Osteoblast (primary cell): ENCODE results near the gene NXPH4. TPM values are rescaled to one million over a fixed set of nuclear protein-coding genes. Genes with fewer than 3 reads are reported as not detected.

Source experiments
- DNase-seq: peaks from one replicate; pipeline ENCODE4 v3.0.0; 2011; ENCODE audit warnings: low spot score, mixed read lengths; ENCODE audit not compliant: insufficient read length; ENCODE audit errors: missing footprints
- H2AFZ ChIP-seq: 2 replicates; pipeline ENCODE4 v1.6.0; 2011; ENCODE audit warnings: mild to moderate bottlenecking, low read length
- H3K27ac ChIP-seq: 2 replicates; pipeline ENCODE4 v1.5.1; 2011; ENCODE audit warnings: mild to moderate bottlenecking, low read depth, low read length, moderate library complexity
- H3K27me3 ChIP-seq: 2 replicates; pipeline ENCODE4 v1.6.0; 2012; ENCODE audit warnings: mild to moderate bottlenecking, control low read depth, inconsistent platforms, low read length, moderate library complexity; ENCODE audit not compliant: insufficient read depth
- H3K36me3 ChIP-seq: 2 replicates; pipeline ENCODE4 v1.5.1; 2011; ENCODE audit warnings: mild to moderate bottlenecking, low read length, control low read depth, moderate library complexity; ENCODE audit not compliant: insufficient read depth
- H3K4me1 ChIP-seq: 2 replicates; pipeline ENCODE4 v1.5.1; 2011; ENCODE audit warnings: mild to moderate bottlenecking, low read length, control low read depth, moderate library complexity; ENCODE audit not compliant: insufficient read depth
- H3K4me2 ChIP-seq: 2 replicates; pipeline ENCODE4 v1.6.0; 2011; ENCODE audit warnings: mild to moderate bottlenecking, low read length; ENCODE audit not compliant: insufficient read depth
- H3K4me3 ChIP-seq: fragments of 200-600 bp; sonication (generic); 3 replicates; pipeline ENCODE4 v1.5.1; 2012; ENCODE audit warnings: mild to moderate bottlenecking, low read length, inconsistent platforms; ENCODE audit not compliant: insufficient read depth
- H3K79me2 ChIP-seq: 2 replicates; pipeline ENCODE4 v1.6.0; 2012; ENCODE audit warnings: mild to moderate bottlenecking, low read length, control low read depth, inconsistent platforms; ENCODE audit not compliant: insufficient read depth
- H3K9me3 ChIP-seq: 2 replicates; pipeline ENCODE4 v1.5.1; 2011; ENCODE audit warnings: low read depth, low read length, control low read depth
- H4K20me1 ChIP-seq: 2 replicates; pipeline ENCODE4 v1.6.0; 2012; ENCODE audit warnings: mild to moderate bottlenecking, low read length, control low read depth; ENCODE audit not compliant: insufficient read depth
- total RNA-seq: library from RNA; depleted of rRNA; stranded (reverse); fragments of >200 nt; gene quantifications from 2 replicates; pipeline ENCODE4 v1.2.3, GENCODE V29; 2012
- TF ChIP-seq, protein P1 (sequence below): IDR thresholded peaks from 2 replicates; pipeline ENCODE4 v1.5.1; 2011; ENCODE audit warnings: mild to moderate bottlenecking, low read depth, low read length, moderate library complexity; ENCODE audit errors: extremely low read depth

Gene NXPH4
- total RNA-seq, 1 donor, result 1.1 TPM

GRCh38 chr12:57211791-57212700, 4.5 kb upstream of the NXPH4 start:
- DNase-seq, result no peak

GRCh38 chr12:57212701-57213057, 3.9 kb upstream of the NXPH4 start:
- H3K79me2 ChIP-seq, result no peaks in the 10 kb centered on the region
- peaks cover 68% of the 10 kb centered on the region for H4K20me1 ChIP-seq
- H3K27ac ChIP-seq, result no peak overlapping the region
- no peak overlapping the region for H2AFZ ChIP-seq
- no peak overlapping the region for H3K4me2 ChIP-seq
- no peaks in the 10 kb centered on the region for H3K9me3 ChIP-seq
- no peak overlapping the region for H3K4me3 ChIP-seq
- peaks cover 14% of the 10 kb centered on the region for H3K4me1 ChIP-seq
- peaks cover 23% of the 10 kb centered on the region for H3K27me3 ChIP-seq
- TF ChIP-seq, protein P1, sequence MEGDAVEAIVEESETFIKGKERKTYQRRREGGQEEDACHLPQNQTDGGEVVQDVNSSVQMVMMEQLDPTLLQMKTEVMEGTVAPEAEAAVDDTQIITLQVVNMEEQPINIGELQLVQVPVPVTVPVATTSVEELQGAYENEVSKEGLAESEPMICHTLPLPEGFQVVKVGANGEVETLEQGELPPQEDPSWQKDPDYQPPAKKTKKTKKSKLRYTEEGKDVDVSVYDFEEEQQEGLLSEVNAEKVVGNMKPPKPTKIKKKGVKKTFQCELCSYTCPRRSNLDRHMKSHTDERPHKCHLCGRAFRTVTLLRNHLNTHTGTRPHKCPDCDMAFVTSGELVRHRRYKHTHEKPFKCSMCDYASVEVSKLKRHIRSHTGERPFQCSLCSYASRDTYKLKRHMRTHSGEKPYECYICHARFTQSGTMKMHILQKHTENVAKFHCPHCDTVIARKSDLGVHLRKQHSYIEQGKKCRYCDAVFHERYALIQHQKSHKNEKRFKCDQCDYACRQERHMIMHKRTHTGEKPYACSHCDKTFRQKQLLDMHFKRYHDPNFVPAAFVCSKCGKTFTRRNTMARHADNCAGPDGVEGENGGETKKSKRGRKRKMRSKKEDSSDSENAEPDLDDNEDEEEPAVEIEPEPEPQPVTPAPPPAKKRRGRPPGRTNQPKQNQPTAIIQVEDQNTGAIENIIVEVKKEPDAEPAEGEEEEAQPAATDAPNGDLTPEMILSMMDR, result no peak
- no peak for DNase-seq
- peaks cover 59% of the 10 kb centered on the region for H3K36me3 ChIP-seq

More at GRCh38 chr12:57211791-57212700, 4.5 kb upstream of the NXPH4 start:
- Histone ChIP-seq H3K9me3 (no peaks in the 10 kb centered on the region), H3K27ac (no peak overlapping the region), H3K36me3 (peaks cover 64% of the 10 kb centered on the region), H3K79me2 (no peaks in the 10 kb centered on the region), H3K4me2 (no peak overlapping the region), H3K4me3 (no peak overlapping the region), H2AFZ (no peak overlapping the region), H3K4me1 (peaks cover 8% of the 10 kb centered on the region), H4K20me1 (peaks cover 63% of the 10 kb centered on the region), H3K27me3 (peaks cover 17% of the 10 kb centered on the region)
- TF ChIP-seq, protein P1, result no peak

GRCh38 chr12:57213058-57213715, 3.4 kb upstream of the NXPH4 start:
- peaks cover 26% of the 10 kb centered on the region for H3K27me3 ChIP-seq
- no peaks in the 10 kb centered on the region for H3K79me2 ChIP-seq
- H4K20me1 ChIP-seq, result peaks cover 71% of the 10 kb centered on the region
- peak; percentile 100 for DNase-seq
- no peak overlapping the region for H3K4me2 ChIP-seq
- no peaks in the 10 kb centered on the region for H3K9me3 ChIP-seq
- H3K4me1 ChIP-seq, result peaks cover 14% of the 10 kb centered on the region
- no peak overlapping the region for H3K27ac ChIP-seq
- no peak overlapping the region for H2AFZ ChIP-seq
- H3K36me3 ChIP-seq, result peaks cover 54% of the 10 kb centered on the region
- TF ChIP-seq, protein P1, result peak; percentile 97
- no peak overlapping the region for H3K4me3 ChIP-seq
